ENCODE results near the gene BASP1. TPM values are rescaled to one million over a fixed set of nuclear protein-coding genes. Genes with fewer than 3 reads are reported as not detected.
"Not testable (repeated sequence)": the region's sequence is repeated elsewhere in the genome, so short reads cannot be mapped to it uniquely, and the experiment has no call there.

BASP1 gene
- total RNA-seq, 1 experiment from 2014 or later: 0.34 TPM

GRCh38 chr5:17249841-17250240 lies 32.4 kb downstream of the BASP1 start:
- H3K4me3 ChIP-seq (replicated peaks in 1 of 2; ENCODE audit: low read depth in 1 of 2, low read length in 2 of 2); H3K27ac ChIP-seq (ENCODE audit: low read depth, low read length); H3K36me3 ChIP-seq (ENCODE audit: control insufficient read depth in 1 of 2, insufficient read depth in 2 of 2, low read length in 2 of 2); H4K20me1 ChIP-seq (ENCODE audit: insufficient read depth); H3K9ac ChIP-seq (ENCODE audit: low read length); DNase-seq (ENCODE audit: low read depth, low spot score); H3K4me1 ChIP-seq (ENCODE audit: control insufficient read depth in 1 of 2, insufficient read depth in 2 of 2, low read length in 2 of 2); intact Hi-C loops (cut with micrococcal nuclease); POLR2A ChIA-PET; H3K79me2 ChIP-seq (ENCODE audit: insufficient read depth, low read length); H2AFZ ChIP-seq (ENCODE audit: low read depth, low read length, poor library complexity, severe bottlenecking); BruUV-seq (replicated peaks); CTCF ChIA-PET; ATAC-seq; H3K27me3 ChIP-seq (ENCODE audit: insufficient read depth, low read length); H3K9me2 ChIP-seq (ENCODE audit: insufficient read depth); H3K4me2 ChIP-seq (ENCODE audit: low read length); RAD21 ChIA-PET (ENCODE audit: low non-redundant PET in 1 of 2, low total read pairs in 2 of 2, uncharacterized antibody in 2 of 2, unreplicated experiment in 2 of 2); H3K9me3 ChIP-seq (ENCODE audit: control insufficient read depth in 1 of 2, insufficient read depth in 1 of 2, low read depth in 1 of 2, low read length in 2 of 2): not testable (repeated sequence)

GRCh38 chr5:17252543-17252942 lies 35.1 kb downstream of the BASP1 start:
- no peaks in the 10 kb centered on the region for H3K4me1 ChIP-seq (ENCODE audit: control insufficient read depth in 1 of 2, insufficient read depth in 2 of 2, low read length in 2 of 2)
- DNase-seq (ENCODE audit: low read depth, low spot score) (no peak), ATAC-seq (no peak)
- H3K79me2 ChIP-seq (ENCODE audit: insufficient read depth, low read length): no peaks in the 10 kb centered on the region
- RAD21 ChIA-PET (ENCODE audit: low non-redundant PET in 1 of 2, low total read pairs in 2 of 2, uncharacterized antibody in 2 of 2, unreplicated experiment in 2 of 2): no interaction called here
- intact Hi-C loops (cut with micrococcal nuclease): no loop called here
- no TSS peak for BruUV-seq (replicated peaks)
- no peaks in the 10 kb centered on the region; the same call in 1 of the 2 replicates for H3K27me3 ChIP-seq (ENCODE audit: insufficient read depth, low read length)
- H3K4me3 ChIP-seq (replicated peaks in 1 of 2; ENCODE audit: low read depth in 1 of 2, low read length in 2 of 2): no peak overlapping the region
- H3K4me2 ChIP-seq (ENCODE audit: low read length): no peak overlapping the region
- no peak overlapping the region for H2AFZ ChIP-seq (ENCODE audit: low read depth, low read length, poor library complexity, severe bottlenecking)
- POLR2A ChIA-PET: no interaction called here
- no peaks in the 10 kb centered on the region for H3K36me3 ChIP-seq (ENCODE audit: control insufficient read depth in 1 of 2, insufficient read depth in 2 of 2, low read length in 2 of 2)
- H4K20me1 ChIP-seq (ENCODE audit: insufficient read depth): no peaks in the 10 kb centered on the region
- no peak overlapping the region for H3K27ac ChIP-seq (ENCODE audit: low read depth, low read length)
- H3K9me2 ChIP-seq (ENCODE audit: insufficient read depth): no peaks in the 10 kb centered on the region; the same call in 1 of the 2 replicates
- CTCF ChIA-PET: no interaction called here
- no peak overlapping the region for H3K9ac ChIP-seq (ENCODE audit: low read length)
- no peaks in the 10 kb centered on the region for H3K9me3 ChIP-seq (ENCODE audit: control insufficient read depth in 1 of 2, insufficient read depth in 1 of 2, low read depth in 1 of 2, low read length in 2 of 2)
- TF ChIP-seq TCF7L2 (IDR thresholded peaks at IDR 0.05; ENCODE audit: borderline replicate concordance, extremely low read depth, insufficient read depth, insufficient read length) (no peak), MAX (IDR thresholded peaks at IDR 0.05) (no peak), EZH2phosphoT487 (IDR thresholded peaks at IDR 0.05; ENCODE audit: borderline replicate concordance) (no peak), ELF1 (IDR thresholded peaks at IDR 0.05; ENCODE audit: borderline replicate concordance, low read depth) (no peak), ZNF274 (IDR thresholded peaks at IDR 0.05; ENCODE audit: low read depth, low read length) (no peak), REST (IDR thresholded peaks at IDR 0.05; ENCODE audit: low read depth) (no peak), CTCF (IDR thresholded peaks at IDR 0.05 in 2 of 3, conservative IDR thresholded peaks at IDR 0.05 in 1 of 3; ENCODE audit: borderline replicate concordance in 1 of 3, insufficient read depth in 1 of 3, low read depth in 2 of 3, low read length in 2 of 3) (no peak), YY1 (IDR thresholded peaks at IDR 0.05; ENCODE audit: extremely low read depth, insufficient replicate concordance, low read depth, low read length) (no peak), SP1 (IDR thresholded peaks at IDR 0.05; ENCODE audit: low read depth) (no peak), CBX3 (IDR thresholded peaks at IDR 0.05; ENCODE audit: low read depth) (no peak), SIN3A (IDR thresholded peaks at IDR 0.05; ENCODE audit: low read depth) (no peak), FOSL1 (IDR thresholded peaks at IDR 0.05; ENCODE audit: low read depth) (no peak), POLR2AphosphoS5 (IDR thresholded peaks at IDR 0.05; ENCODE audit: low read depth, low read length) (no peak), ATF3 (IDR thresholded peaks at IDR 0.05) (no peak), POLR2A (IDR thresholded peaks at IDR 0.05; ENCODE audit: borderline replicate concordance, extremely low read depth, insufficient read depth, insufficient read length) (no peak), RAD21 (IDR thresholded peaks at IDR 0.05; ENCODE audit: low read depth) (no peak), EZH2 (IDR thresholded peaks at IDR 0.05) (no peak)
